H1 (cell line): ENCODE measurements around the gene TRABD. TPM values are rescaled to one million over a fixed set of nuclear protein-coding genes. Genes with fewer than 3 reads are reported as not detected.

ENCODE experiments used
- CTCF ChIA-PET: fragments of 300-600 bp; sonication (Branson Sonifier 250); formaldehyde crosslinking; loops from one replicate; lab custom pipeline; 2021; ENCODE audit not compliant: partially characterized antibody; lab: Charles Lee
- POLR2A ChIA-PET: fragments of 300-600 bp; sonication (Branson Sonifier 250); formaldehyde crosslinking; loops from one replicate; lab custom pipeline; 2021; ENCODE audit warnings: inconsistent platforms; ENCODE audit not compliant: partially characterized antibody; lab: Charles Lee
- DNase-seq, 2 experiments: peaks; one replicate each; pipeline versions ENCODE4 v3.0.0 to v3.0.0-alpha.2; 2010 to 2022; ENCODE audit warnings: low spot score in 2 of 2, low read depth in 1 of 2, mixed read lengths in 1 of 2
- FAIRE-seq: peaks from 2 replicates; lab custom pipeline; 2011; peaks lifted over from hg19 to GRCh38; lab: Jason Lieb, UNC
- H2AFZ ChIP-seq: 2 replicates; pipeline ENCODE4 v1.8.1; 2012; ENCODE audit warnings: low read length, inconsistent platforms
- H2AK5ac ChIP-seq: 2 replicates; pipeline ENCODE4 v1.6.1; 2013; ENCODE audit warnings: low read depth, low read length
- H2BK120ac ChIP-seq: replicated peaks from 2 replicates; pipeline ENCODE3; 2013; ENCODE audit warnings: low read depth, low read length, inconsistent platforms
- H2BK12ac ChIP-seq: 2 replicates; pipeline ENCODE4 v1.6.1; 2013; ENCODE audit warnings: low read depth, low read length
- H2BK15ac ChIP-seq: 2 replicates; pipeline ENCODE4 v1.6.1; 2013; ENCODE audit warnings: low read length
- H2BK20ac ChIP-seq: 2 replicates; pipeline ENCODE4 v1.6.1; 2013; ENCODE audit warnings: low read length
- H2BK5ac ChIP-seq: 2 replicates; pipeline ENCODE4 v1.6.1; 2013; ENCODE audit warnings: low read depth, low read length
- H3K14ac ChIP-seq: 2 replicates; pipeline ENCODE4 v1.6.1; 2013; ENCODE audit warnings: inconsistent platforms; ENCODE audit not compliant: insufficient read length
- H3K18ac ChIP-seq: 2 replicates; pipeline ENCODE4 v1.6.1; 2013; ENCODE audit warnings: low read length; ENCODE audit errors: extremely low read depth
- H3K23ac ChIP-seq: 2 replicates; pipeline ENCODE4 v1.6.1; 2013; ENCODE audit warnings: inconsistent platforms; ENCODE audit not compliant: insufficient read length
- H3K23me2 ChIP-seq: 2 replicates; pipeline ENCODE4 v1.6.1; 2013; ENCODE audit warnings: low read depth, low read length
- H3K27ac ChIP-seq: 2 replicates; pipeline ENCODE4 v1.6.1; 2011; ENCODE audit warnings: low read depth, low read length, inconsistent platforms
- H3K27me3 ChIP-seq, 4 experiments: replicated peaks in 1 of 4; 1 replicate in 1 of 4; 2 replicates in 3 of 4; pipeline versions ENCODE4 v1.6.1 to v1.8.1; 2011 to 2013; ENCODE audit warnings: low read length in 3 of 4, mild to moderate bottlenecking in 3 of 4, inconsistent platforms in 2 of 4, mixed read lengths in 2 of 4, moderate library complexity in 1 of 4; ENCODE audit not compliant: control insufficient read depth in 3 of 4, insufficient read depth in 3 of 4; ENCODE audit errors: extremely low read depth in 1 of 4
- H3K36me3 ChIP-seq, 4 experiments: 2 replicates each; pipeline versions ENCODE4 v1.6.1 to v1.8.1; 2011 to 2013; ENCODE audit warnings: mild to moderate bottlenecking in 4 of 4, low read length in 3 of 4, moderate library complexity in 2 of 4, control low read depth in 1 of 4, inconsistent platforms in 1 of 4; ENCODE audit not compliant: insufficient read depth in 4 of 4, control insufficient read depth in 2 of 4
- H3K4ac ChIP-seq: replicated peaks from 2 replicates; pipeline ENCODE3; 2013; ENCODE audit warnings: low read length, low read depth, mixed read lengths, inconsistent platforms; ENCODE audit not compliant: insufficient read length
- H3K4me1 ChIP-seq, 4 experiments: replicated peaks in 1 of 4; 1 replicate in 1 of 4; 2 replicates in 3 of 4; pipeline versions ENCODE4 v1.6.1 to v1.8.1; 2011 to 2013; ENCODE audit warnings: low read length in 3 of 4, inconsistent platforms in 2 of 4, mixed read lengths in 1 of 4; ENCODE audit not compliant: insufficient read depth in 4 of 4, control insufficient read depth in 3 of 4
- H3K4me2 ChIP-seq, 2 experiments: 2 replicates each; pipeline versions ENCODE4 v1.6.1 to v1.8.1; 2011 to 2013; ENCODE audit warnings: low read depth in 2 of 2, low read length in 2 of 2, control low read depth in 1 of 2, inconsistent platforms in 1 of 2, mild to moderate bottlenecking in 1 of 2; ENCODE audit not compliant: insufficient read depth in 1 of 2
- H3K4me3 ChIP-seq, 4 experiments: fragments of 200-600, 300-600 bp in 1 of 4; sonication (generic), shearing (Covaris generic), sonication (Bioruptor Twin) in 1 of 4; 2 replicates each; pipeline versions ENCODE4 v1.5.1 to v1.8.1; 2011 to 2016; ENCODE audit warnings: low read length in 4 of 4, low read depth in 3 of 4, control low read depth in 2 of 4, inconsistent platforms in 2 of 4, mild to moderate bottlenecking in 2 of 4, mixed read lengths in 1 of 4, moderate library complexity in 1 of 4; ENCODE audit not compliant: insufficient read depth in 2 of 4; ENCODE audit errors: extremely low read depth in 1 of 4
- H3K56ac ChIP-seq: replicated peaks from 2 replicates; pipeline ENCODE3; 2013; ENCODE audit warnings: low read depth, mild to moderate bottlenecking, mixed read lengths, low read length, inconsistent platforms; ENCODE audit not compliant: insufficient read length
- H3K79me1 ChIP-seq: 2 replicates; pipeline ENCODE4 v1.6.1; 2013; ENCODE audit warnings: low read depth, low read length, control low read depth
- H3K79me2 ChIP-seq, 2 experiments: 2 replicates each; pipeline versions ENCODE4 v1.6.1 to v1.8.1; 2012 to 2013; ENCODE audit warnings: low read length in 2 of 2, mild to moderate bottlenecking in 2 of 2, inconsistent platforms in 1 of 2; ENCODE audit not compliant: insufficient read depth in 2 of 2, control insufficient read depth in 1 of 2
- H3K9ac ChIP-seq, 4 experiments: replicated peaks in 1 of 4; 1 replicate in 1 of 4; 2 replicates in 3 of 4; pipeline versions ENCODE4 v1.6.1 to v1.8.1; 2011 to 2013; ENCODE audit warnings: low read depth in 3 of 4, low read length in 3 of 4, control low read depth in 2 of 4, mild to moderate bottlenecking in 2 of 4, moderate library complexity in 2 of 4, inconsistent platforms in 1 of 4; ENCODE audit errors: extremely low read depth in 1 of 4
- H3K9me3 ChIP-seq, 2 experiments: 2 replicates each; pipeline versions ENCODE4 v1.6.1 to v1.8.1; 2012 to 2013; ENCODE audit warnings: mild to moderate bottlenecking in 2 of 2, moderate library complexity in 2 of 2, control low read depth in 1 of 2, inconsistent platforms in 1 of 2, low read depth in 1 of 2, low read length in 1 of 2, mixed read lengths in 1 of 2; ENCODE audit not compliant: insufficient read depth in 2 of 2
- H4K20me1 ChIP-seq, 2 experiments: replicated peaks in 1 of 2; 2 replicates each; pipeline versions ENCODE3 to v1.8.1; 2011 to 2013; ENCODE audit warnings: inconsistent platforms in 2 of 2, low read length in 2 of 2, mild to moderate bottlenecking in 1 of 2; ENCODE audit not compliant: insufficient read depth in 2 of 2, control insufficient read depth in 1 of 2
- H4K5ac ChIP-seq: 2 replicates; pipeline ENCODE4 v1.6.1; 2013; ENCODE audit warnings: low read length, low read depth, mixed read lengths, inconsistent platforms; ENCODE audit not compliant: insufficient read length
- H4K8ac ChIP-seq: 2 replicates; pipeline ENCODE4 v1.8.0; 2013; ENCODE audit warnings: mild to moderate bottlenecking, moderate library complexity, low read length, inconsistent platforms; ENCODE audit not compliant: insufficient read depth; ENCODE audit errors: extremely low read depth
- H4K91ac ChIP-seq: replicated peaks from 2 replicates; pipeline ENCODE3; 2013; ENCODE audit warnings: low read length, mixed read lengths, inconsistent platforms; ENCODE audit not compliant: insufficient read length
- FOSL1 ChIP-seq: IDR thresholded peaks from 2 replicates; pipeline ENCODE4 v1.6.1; 2011; ENCODE audit warnings: mild to moderate bottlenecking, low read depth, low read length, moderate library complexity; ENCODE audit not compliant: insufficient read depth
- JUND ChIP-seq: IDR thresholded peaks from 2 replicates; pipeline ENCODE4 v1.6.1; 2011; ENCODE audit warnings: mild to moderate bottlenecking, improper control_type of control experiment, low read length
- POLR2A ChIP-seq, 2 experiments: IDR thresholded peaks; 1 replicate in 1 of 2; 2 replicates in 1 of 2; pipeline ENCODE4 v1.6.1; 2011; ENCODE audit warnings: low read depth in 2 of 2, low read length in 2 of 2, mild to moderate bottlenecking in 2 of 2; ENCODE audit errors: control extremely low read depth in 1 of 2
- RAD21 ChIP-seq, 2 experiments: IDR thresholded peaks in 1 of 2; conservative IDR thresholded peaks in 1 of 2; 2 replicates each; pipeline ENCODE4 v1.6.1; 2011; ENCODE audit warnings: low read depth in 2 of 2, low read length in 2 of 2, improper control_type of control experiment in 1 of 2, inconsistent platforms in 1 of 2, mild to moderate bottlenecking in 1 of 2, moderate library complexity in 1 of 2
- SUZ12 ChIP-seq: fragments of 200-600 bp; sonication (generic); IDR thresholded peaks from 2 replicates; pipeline ENCODE4 v1.6.1; 2012; ENCODE audit warnings: mild to moderate bottlenecking, inconsistent platforms, low read length, moderate library complexity, mixed read lengths
- TAF1 ChIP-seq: IDR thresholded peaks from 2 replicates; pipeline ENCODE4 v1.6.1; 2011; ENCODE audit warnings: mild to moderate bottlenecking, low read depth, low read length
- WGBS, 2 experiments: shearing (Covaris generic) in 1 of 2; methylation state at CpG; one replicate each; pipeline versions ENCODE4 v1.1.6 to v1.1.7; 2013 to 2015; ENCODE audit warnings: low lambda C conversion rate in 2 of 2, mixed read lengths in 2 of 2, inconsistent platforms in 1 of 2, low coverage in 1 of 2, missing lambda C conversion rate in 1 of 2; ENCODE audit not compliant: insufficient replicate concordance in 2 of 2, insufficient coverage in 1 of 2, insufficient read length in 1 of 2; ENCODE audit errors: extremely low coverage in 1 of 2, missing lambda C conversion rate in 1 of 2; 5-methylcytosine and 5-hydroxymethylcytosine counted together
- polyA plus RNA-seq, 7 experiments: library from polyadenylated mRNA; depleted of rRNA in 3 of 7; stranded (reverse) in 5 of 7; unstranded in 2 of 7; fragments of >200 nt in 5 of 7; fragments of 200-250 nt in 2 of 7; gene quantifications; 1 replicate in 5 of 7; 2 replicates in 1 of 7; 4 replicates in 1 of 7; pipeline versions ENCODE4 v1.2.1 to v1.2.3, GENCODE V29; 2011 to 2013; ENCODE audit warnings: missing spikeins in 2 of 7, mixed read lengths in 2 of 7
- total RNA-seq: library from RNA; stranded (reverse); fragmentation: NEBNext Ultra II Directional; extraction: Animal tissue kit (Norgen Biotek cat#: 25700); gene quantifications from 2 replicates; pipeline ENCODE4 v1.2.1, GENCODE V29; 2021
- TF ChIP-seq, protein P1 (sequence below), 3 experiments: IDR thresholded peaks; 1 replicate in 2 of 3; 2 replicates in 1 of 3; pipeline versions ENCODE4 v1.5.1 to v1.6.1; 2011; ENCODE audit warnings: low read length in 3 of 3, mild to moderate bottlenecking in 3 of 3, inconsistent platforms in 2 of 3, low read depth in 1 of 3, moderate library complexity in 1 of 3; ENCODE audit not compliant: insufficient read depth in 1 of 3; ENCODE audit errors: control extremely low read depth in 1 of 3

Gene TRABD
- total and polyA plus RNA-seq, 2 of the 8 experiments (the other 6 are each of a cell fraction or from before 2014, with no cell fraction given) = 44.2 to 57.5 TPM

DNA sequence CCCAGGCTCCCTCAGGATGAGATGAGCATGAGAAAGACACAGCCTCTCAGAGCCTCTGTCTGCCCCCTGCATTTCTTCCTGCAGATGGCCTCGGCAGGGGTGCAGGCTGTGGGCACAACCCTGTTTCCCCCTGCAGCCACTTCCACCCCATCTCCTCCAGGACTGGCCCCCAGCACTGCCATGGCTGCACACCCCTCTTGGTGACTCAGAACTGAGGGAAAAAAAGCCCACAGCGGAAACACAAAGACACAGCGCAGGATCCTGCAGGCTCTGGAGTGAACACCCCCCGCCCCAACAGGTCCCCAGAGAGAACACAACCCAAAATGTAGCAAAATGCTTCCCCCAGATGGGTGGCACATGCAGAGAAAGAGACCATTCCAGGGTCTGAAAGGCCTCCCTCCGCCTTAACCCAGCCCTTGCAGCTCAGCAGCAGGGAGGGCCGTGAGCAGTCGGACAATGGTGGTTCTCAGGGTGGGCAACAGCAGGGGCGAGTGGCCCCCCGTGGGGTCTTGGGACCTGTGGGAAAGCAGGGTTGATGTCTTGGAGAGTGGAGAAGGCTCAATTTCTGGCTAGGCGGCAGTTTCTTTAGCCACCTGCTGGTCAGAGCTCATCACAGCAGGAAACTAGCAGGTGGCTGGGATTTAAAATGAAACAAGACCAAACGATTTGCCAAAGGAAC is 51.2 kb downstream of the TRABD start:
- H2AK5ac ChIP-seq = no peak overlapping the region
- H2BK5ac ChIP-seq = no peak overlapping the region
- no peak overlapping the region for H2AFZ ChIP-seq
- DNase-seq = peak in 1 of 2 experiments; percentile 51
- H3K27me3 ChIP-seq = no peaks in the 10 kb centered on the region
- no peaks in the 10 kb centered on the region; a peak in 1 of 8 replicates for H3K36me3 ChIP-seq
- H3K9me3 ChIP-seq = no peaks in the 10 kb centered on the region; a peak in 1 of 4 replicates
- TF ChIP-seq POLR2A (IDR thresholded peaks at IDR 0.05; ENCODE audit: control extremely low read depth in 1 of 2, low read depth in 2 of 2, low read length in 2 of 2) (no peak), FOSL1 (no peak), TAF1 (no peak), RAD21 (IDR thresholded peaks at IDR 0.05 in 1 of 2, conservative IDR thresholded peaks at IDR 0.05 in 1 of 2; ENCODE audit: low read depth in 2 of 2, low read length in 2 of 2) (peak; percentile 13 to 28; a peak in 3 of 4 replicates), SUZ12 (no peak), JUND (no peak)
- TF ChIP-seq, protein P1, sequence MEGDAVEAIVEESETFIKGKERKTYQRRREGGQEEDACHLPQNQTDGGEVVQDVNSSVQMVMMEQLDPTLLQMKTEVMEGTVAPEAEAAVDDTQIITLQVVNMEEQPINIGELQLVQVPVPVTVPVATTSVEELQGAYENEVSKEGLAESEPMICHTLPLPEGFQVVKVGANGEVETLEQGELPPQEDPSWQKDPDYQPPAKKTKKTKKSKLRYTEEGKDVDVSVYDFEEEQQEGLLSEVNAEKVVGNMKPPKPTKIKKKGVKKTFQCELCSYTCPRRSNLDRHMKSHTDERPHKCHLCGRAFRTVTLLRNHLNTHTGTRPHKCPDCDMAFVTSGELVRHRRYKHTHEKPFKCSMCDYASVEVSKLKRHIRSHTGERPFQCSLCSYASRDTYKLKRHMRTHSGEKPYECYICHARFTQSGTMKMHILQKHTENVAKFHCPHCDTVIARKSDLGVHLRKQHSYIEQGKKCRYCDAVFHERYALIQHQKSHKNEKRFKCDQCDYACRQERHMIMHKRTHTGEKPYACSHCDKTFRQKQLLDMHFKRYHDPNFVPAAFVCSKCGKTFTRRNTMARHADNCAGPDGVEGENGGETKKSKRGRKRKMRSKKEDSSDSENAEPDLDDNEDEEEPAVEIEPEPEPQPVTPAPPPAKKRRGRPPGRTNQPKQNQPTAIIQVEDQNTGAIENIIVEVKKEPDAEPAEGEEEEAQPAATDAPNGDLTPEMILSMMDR (IDR thresholded peaks at IDR 0.05; ENCODE audit: control extremely low read depth in 1 of 3, insufficient read depth in 1 of 3, low read depth in 1 of 3, low read length in 3 of 3) = peak; percentile 44 to 68 (median 50)
- TF ChIP-seq, all 59 proteins: peak for 2
- Histone ChIP-seq H4K5ac (no peak overlapping the region), H2BK15ac (no peak overlapping the region), H3K27ac (no peak overlapping the region), H3K23me2 (0 out of 2 replicates have a peak, but pooled peaks cover 2% of the 10 kb centered on the region), H3K14ac (no peak overlapping the region), H3K56ac (no peak overlapping the region), H4K20me1 (peaks cover 2 to 26% of the 10 kb centered on the region in 2 experiments), H2BK120ac (no peak overlapping the region), H3K79me1 (peaks cover 18% of the 10 kb centered on the region), H3K79me2 (peaks cover 0 to 29% of the 10 kb centered on the region in 2 experiments; a peak in 2 of 4 replicates), H3K23ac (no peak overlapping the region), H3K4ac (no peak overlapping the region), H4K8ac (peak overlapping the region; percentile 64), H3K4me3 (no peak overlapping the region), H3K9ac (no peak overlapping the region), H3K18ac (no peak overlapping the region), H3K4me1 (peaks cover 0 to 6% (median 1%) of the 10 kb centered on the region in 4 experiments; a peak in 4 of 7 replicates), H4K91ac (no peak overlapping the region), H2BK20ac (no peak overlapping the region), H3K4me2 (no peak overlapping the region), H2BK12ac (no peak overlapping the region)
- 69% methylated on average over 11 of the region's 11 CpGs; no CpG with 5 or more reads in 1 of the 2 experiments for WGBS, 2 experiments
- ChIA-PET POLR2A (interaction anchor here (0.8 to 1.2 kb wide), 2 partner anchors 9 to 14 kb away, joined by 3 to 4 read pairs; partner anchors contain the start of gene HDAC10), CTCF (interaction anchor here (0.6 to 8.7 kb wide), 18 partner anchors 12 to 310 kb away, joined by 3 to 77 read pairs (median 3); no protein-coding TSS in a partner anchor)
- FAIRE-seq = peak; percentile 50
